Stimulated activated naive B cell treated with anti-CD40 and anti-IgM and Interleukin-4, amounts not matched to agents 10 μg/mL and 1 μg/mL and 100 μg/mL, for 72 hours (primary cell): ENCODE data around the gene GDF2.

ENCODE experiments used
- ATAC-seq, 2 donors: fragments of 150-1000 bp; cut with Tn5 transposase; replicated peaks; 2 replicates each; pipeline ENCODE4 v1.10.0; 2021; ENCODE audit warnings: moderate library complexity in 1 of 2
- DNase-seq: peaks from one replicate; pipeline ENCODE4 v3.0.0; 2021
- H3K27ac Mint-ChIP-seq: one replicate; pipeline ENCODE4 v1.8.0; 2022; ENCODE audit warnings: mild to moderate bottlenecking, mixed read lengths
- H3K27me3 Mint-ChIP-seq, 2 donors: one replicate each; pipeline ENCODE4 v1.8.0; 2022; ENCODE audit warnings: mixed read lengths in 2 of 2
- H3K36me3 Mint-ChIP-seq, 2 donors: one replicate each; pipeline ENCODE4 v1.8.0; 2022; ENCODE audit warnings: mixed read lengths in 2 of 2, mild to moderate bottlenecking in 1 of 2
- H3K4me1 Mint-ChIP-seq, 2 donors: one replicate each; pipeline ENCODE4 v1.8.0; 2022; ENCODE audit warnings: mixed read lengths in 2 of 2, mild to moderate bottlenecking in 1 of 2
- H3K4me3 Mint-ChIP-seq, 2 donors: one replicate each; pipeline ENCODE4 v1.8.0; 2022; ENCODE audit warnings: mild to moderate bottlenecking in 2 of 2, mixed read lengths in 2 of 2, moderate library complexity in 1 of 2
- H3K9me3 Mint-ChIP-seq, 2 donors: one replicate each; pipeline ENCODE4 v1.8.0; 2022; ENCODE audit warnings: mixed read lengths in 2 of 2, mild to moderate bottlenecking in 1 of 2

Gene GDF2

DNA sequence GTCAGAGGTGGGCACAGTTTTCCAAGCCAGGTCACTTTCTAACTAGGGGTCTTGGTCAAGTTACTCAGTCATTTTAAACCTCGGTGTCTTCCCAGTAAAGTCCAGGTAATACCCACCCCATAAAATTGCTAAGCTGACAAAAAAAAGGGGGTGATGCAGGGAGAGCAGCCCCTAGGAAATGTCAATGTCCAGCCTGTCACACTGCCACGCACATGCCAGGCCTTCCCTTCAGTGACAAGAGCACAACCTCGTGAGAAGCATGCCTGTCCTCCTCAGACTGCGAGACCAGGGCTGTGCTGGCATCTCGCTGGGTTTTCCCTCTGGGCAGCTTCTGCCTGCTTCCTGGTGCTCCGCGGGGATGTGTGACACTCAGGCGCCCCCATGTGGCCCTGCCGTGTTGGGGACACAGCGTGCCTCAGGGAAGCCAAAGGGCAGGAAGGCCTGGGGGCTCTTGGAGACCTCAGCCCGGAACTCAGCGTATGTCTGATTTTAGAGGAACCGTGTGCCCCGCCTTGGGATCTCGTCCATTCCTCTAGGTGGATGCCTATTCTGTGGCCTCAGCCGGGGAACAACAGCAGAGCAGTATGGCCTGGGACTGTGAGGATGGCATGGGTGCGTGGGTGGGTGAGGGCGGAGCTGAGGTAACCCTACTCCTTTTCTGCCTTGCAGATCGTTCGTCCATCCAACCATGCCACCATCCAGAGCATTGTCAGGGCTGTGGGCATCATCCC, 10.2 kb upstream of the GDF2 start:
- peak; percentile 72 for DNase-seq
- H3K36me3 Mint-ChIP-seq: no peaks in the 10 kb centered on the region
- peaks cover 0 to 2% of the 10 kb centered on the region in 2 donors for H3K4me1 Mint-ChIP-seq
- no peaks in the 10 kb centered on the region for H3K9me3 Mint-ChIP-seq
- peak; percentile 96 to 98 for ATAC-seq
- no peak overlapping the region for H3K4me3 Mint-ChIP-seq
- H3K27ac Mint-ChIP-seq: no peak overlapping the region
- peaks cover 9 to 22% of the 10 kb centered on the region in 2 donors for H3K27me3 Mint-ChIP-seq

DNA sequence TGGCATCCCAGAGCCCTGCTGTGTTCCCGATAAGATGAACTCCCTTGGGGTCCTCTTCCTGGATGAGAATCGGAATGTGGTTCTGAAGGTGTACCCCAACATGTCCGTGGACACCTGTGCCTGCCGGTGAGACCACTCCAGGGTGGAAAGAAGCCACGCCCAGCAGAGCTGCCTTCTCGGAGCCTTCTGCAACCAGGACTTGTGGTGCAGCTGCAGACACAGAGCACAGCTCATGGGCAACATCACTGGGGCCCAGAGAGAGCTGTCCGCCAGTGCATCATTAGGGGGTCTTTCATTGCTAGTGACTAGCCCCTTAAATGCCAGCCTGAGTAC, 9.6 kb upstream of the GDF2 start:
- Mint-ChIP-seq H3K36me3 (no peaks in the 10 kb centered on the region), H3K27ac (no peak overlapping the region), H3K27me3 (peaks cover 9 to 22% of the 10 kb centered on the region in 2 donors), H3K4me3 (no peak overlapping the region), H3K4me1 (peaks cover 0 to 2% of the 10 kb centered on the region in 2 donors), H3K9me3 (no peaks in the 10 kb centered on the region)
- DNase-seq: no peak
- no peak for ATAC-seq

- no peak overlapping the region for H3K4me3 Mint-ChIP-seq
- H3K27me3 Mint-ChIP-seq: peaks cover 5 to 14% of the 10 kb centered on the region in 2 donors
- H3K36me3 Mint-ChIP-seq: no peaks in the 10 kb centered on the region
- no peak overlapping the region for H3K27ac Mint-ChIP-seq
- DNase-seq (no peak), ATAC-seq (no peak)
- H3K9me3 Mint-ChIP-seq: peaks cover 0 to 3% of the 10 kb centered on the region in 2 donors
- H3K4me1 Mint-ChIP-seq: peaks cover 2 to 4% of the 10 kb centered on the region in 2 donors
Observed at GRCh38 chr10:47314416-47314970, 7.8 kb upstream of the GDF2 start.

DNA sequence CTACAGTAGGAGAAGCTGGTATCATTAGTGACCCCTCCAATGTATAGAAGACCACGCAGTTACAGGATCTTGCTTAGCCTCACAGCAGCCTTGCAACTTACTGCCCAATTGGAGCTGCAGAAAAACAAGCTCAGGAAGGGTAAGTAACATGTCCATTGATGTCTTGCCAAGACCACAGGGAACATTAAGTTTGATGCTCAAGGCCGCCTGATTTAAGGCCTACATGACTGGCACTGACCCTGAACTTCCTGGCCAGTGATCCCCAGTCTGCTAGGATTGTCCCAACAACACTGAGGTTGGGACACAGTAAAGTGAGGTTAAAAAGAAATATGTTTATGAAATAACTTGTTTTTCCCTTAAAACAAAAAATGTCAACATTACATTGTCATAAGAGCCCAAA, 6.8 kb upstream of the GDF2 start:
- Mint-ChIP-seq H3K4me3 (no peak overlapping the region), H3K4me1 (peaks cover 2 to 4% of the 10 kb centered on the region in 2 donors), H3K27ac (no peak overlapping the region), H3K27me3 (peaks cover 4 to 12% of the 10 kb centered on the region in 2 donors), H3K36me3 (no peaks in the 10 kb centered on the region), H3K9me3 (peaks cover 0 to 3% of the 10 kb centered on the region in 2 donors)
- ATAC-seq (no peak), DNase-seq (no peak)

- H3K27ac Mint-ChIP-seq: no peak overlapping the region
- H3K4me3 Mint-ChIP-seq: no peak overlapping the region
- no peak for ATAC-seq
- H3K27me3 Mint-ChIP-seq: peaks cover 4 to 9% of the 10 kb centered on the region in 2 donors
- peaks cover 0 to 3% of the 10 kb centered on the region in 2 donors for H3K9me3 Mint-ChIP-seq
- peaks cover 2 to 4% of the 10 kb centered on the region in 2 donors for H3K4me1 Mint-ChIP-seq
- H3K36me3 Mint-ChIP-seq: no peaks in the 10 kb centered on the region
- no peak for DNase-seq
Observed at GRCh38 chr10:47316131-47316530, 6.1 kb upstream of the GDF2 start.

GRCh38 chr10:47317251-47317650, 5.0 kb upstream of the GDF2 start:
- no peaks in the 10 kb centered on the region for H3K36me3 Mint-ChIP-seq

GRCh38 chr10:47318706-47319105, 3.5 kb upstream of the GDF2 start:
- Mint-ChIP-seq H3K9me3 (peaks cover 0 to 3% of the 10 kb centered on the region in 2 donors), H3K4me1 (peaks cover 0 to 4% of the 10 kb centered on the region in 2 donors), H3K27me3 (peaks cover 11 to 17% of the 10 kb centered on the region in 2 donors), H3K36me3 (no peaks in the 10 kb centered on the region), H3K27ac (no peak overlapping the region), H3K4me3 (no peak overlapping the region)
- DNase-seq (no peak), ATAC-seq (no peak)

More at GRCh38 chr10:47317251-47317650, 5.0 kb upstream of the GDF2 start:
- Mint-ChIP-seq H3K9me3 (peaks cover 0 to 3% of the 10 kb centered on the region in 2 donors), H3K27ac (no peak overlapping the region), H3K4me3 (no peak overlapping the region), H3K4me1 (peaks cover 0 to 4% of the 10 kb centered on the region in 2 donors), H3K27me3 (peaks cover 5 to 10% of the 10 kb centered on the region in 2 donors)
- ATAC-seq (no peak), DNase-seq (no peak)

GRCh38 chr10:47319784-47320183, 2.5 kb upstream of the GDF2 start:
- Mint-ChIP-seq H3K27me3 (peaks cover 11 to 18% of the 10 kb centered on the region in 2 donors), H3K9me3 (peaks cover 0 to 3% of the 10 kb centered on the region in 2 donors), H3K27ac (no peak overlapping the region), H3K36me3 (no peaks in the 10 kb centered on the region), H3K4me3 (no peak overlapping the region), H3K4me1 (peaks cover 0 to 4% of the 10 kb centered on the region in 2 donors)
- DNase-seq (no peak), ATAC-seq (no peak)

DNA sequence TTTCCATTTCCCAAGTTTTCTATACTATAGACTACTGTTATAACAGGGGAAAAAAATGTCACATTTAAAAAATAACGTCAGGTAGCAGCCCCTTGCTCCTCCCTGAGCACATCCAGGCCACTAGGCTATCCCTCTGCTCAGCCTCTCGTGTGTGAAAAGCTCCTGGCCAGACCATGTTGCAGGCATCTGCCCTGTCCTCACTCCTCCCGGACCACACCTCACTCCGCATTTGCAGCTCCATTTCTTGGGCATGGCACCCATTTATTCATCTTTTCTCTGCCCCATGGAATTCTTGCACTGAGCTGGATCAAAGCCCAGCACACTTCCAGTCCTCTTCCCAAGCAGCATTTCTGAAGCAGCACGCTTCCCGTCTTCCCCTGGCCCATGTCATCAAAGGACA, 1.4 kb upstream of the GDF2 start:
- H3K4me1 Mint-ChIP-seq: peaks cover 0 to 4% of the 10 kb centered on the region in 2 donors

DNA sequence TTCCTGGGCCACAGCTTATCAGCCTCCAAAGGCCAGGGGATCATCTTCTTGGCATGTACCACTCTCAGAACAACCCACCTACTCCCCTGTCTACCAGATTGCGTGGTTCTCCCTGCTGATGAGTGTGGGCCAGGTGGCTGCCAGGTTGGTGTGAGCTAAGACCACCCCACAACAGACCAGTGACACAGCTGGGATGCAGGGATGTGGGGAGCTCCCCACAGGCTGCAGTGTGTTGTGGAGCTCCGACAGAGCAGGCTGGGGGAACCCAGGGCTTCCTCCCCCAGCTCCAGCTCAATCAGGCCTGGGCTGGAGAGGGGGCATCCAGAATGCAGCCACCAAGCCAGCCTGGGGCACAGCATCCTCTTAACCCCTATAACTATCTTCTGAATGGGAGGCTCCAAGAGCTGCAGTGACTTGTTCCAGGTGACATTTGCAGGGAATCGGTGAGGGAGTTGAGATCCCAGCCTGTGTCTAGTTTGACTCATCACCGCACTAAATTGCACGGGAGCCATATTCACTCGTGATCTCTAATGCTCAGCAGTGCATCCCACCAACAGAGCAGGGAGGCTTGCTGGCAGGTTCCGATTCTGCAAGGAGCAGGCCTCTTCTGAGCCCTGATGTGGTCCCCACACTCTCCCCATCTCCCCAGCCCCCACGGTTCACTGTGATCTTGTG, 596 bp upstream of the GDF2 start:
- Mint-ChIP-seq H3K4me1 (peaks cover 0 to 4% of the 10 kb centered on the region in 2 donors), H3K4me3 (no peak overlapping the region), H3K27ac (no peak overlapping the region), H3K27me3 (peaks cover 11 to 22% of the 10 kb centered on the region in 2 donors), H3K36me3 (no peaks in the 10 kb centered on the region), H3K9me3 (peaks cover 0 to 3% of the 10 kb centered on the region in 2 donors)
- ATAC-seq (no peak), DNase-seq (no peak)

More for the DNA sequence above, 1.4 kb upstream of the GDF2 start:
- Mint-ChIP-seq H3K36me3 (no peaks in the 10 kb centered on the region), H3K27ac (no peak overlapping the region), H3K9me3 (peaks cover 0 to 3% of the 10 kb centered on the region in 2 donors), H3K4me3 (no peak overlapping the region), H3K27me3 (peaks cover 11 to 22% of the 10 kb centered on the region in 2 donors)
- no peak for DNase-seq
- ATAC-seq: no peak

DNA sequence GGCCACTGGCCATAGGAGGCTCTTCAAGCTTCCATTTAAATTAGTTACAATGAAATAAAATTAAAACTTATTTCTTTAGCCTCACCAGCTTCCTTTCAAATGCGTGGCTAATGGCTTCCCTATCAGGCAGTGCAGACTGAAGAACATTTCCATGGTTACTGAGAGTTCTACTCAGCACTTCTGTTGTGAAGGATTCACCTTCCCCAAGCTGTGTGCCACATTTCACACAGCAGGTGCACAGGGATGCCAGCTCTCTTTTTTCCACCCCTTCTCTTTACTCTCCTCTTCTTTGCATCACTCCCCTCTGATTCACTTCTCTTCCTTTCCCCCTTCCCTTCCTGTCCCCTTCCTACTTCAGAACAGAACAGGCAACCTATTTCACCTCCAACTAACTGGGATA, 833 bp downstream of the GDF2 start:
- H3K4me3 Mint-ChIP-seq: no peak overlapping the region
- ATAC-seq (no peak), DNase-seq (no peak)
- H3K27ac Mint-ChIP-seq: no peak overlapping the region
- no peaks in the 10 kb centered on the region for H3K36me3 Mint-ChIP-seq
- peaks cover 11 to 22% of the 10 kb centered on the region in 2 donors for H3K27me3 Mint-ChIP-seq
- peaks cover 2 to 6% of the 10 kb centered on the region in 2 donors for H3K9me3 Mint-ChIP-seq
- H3K4me1 Mint-ChIP-seq: peaks cover 2 to 4% of the 10 kb centered on the region in 2 donors

DNA sequence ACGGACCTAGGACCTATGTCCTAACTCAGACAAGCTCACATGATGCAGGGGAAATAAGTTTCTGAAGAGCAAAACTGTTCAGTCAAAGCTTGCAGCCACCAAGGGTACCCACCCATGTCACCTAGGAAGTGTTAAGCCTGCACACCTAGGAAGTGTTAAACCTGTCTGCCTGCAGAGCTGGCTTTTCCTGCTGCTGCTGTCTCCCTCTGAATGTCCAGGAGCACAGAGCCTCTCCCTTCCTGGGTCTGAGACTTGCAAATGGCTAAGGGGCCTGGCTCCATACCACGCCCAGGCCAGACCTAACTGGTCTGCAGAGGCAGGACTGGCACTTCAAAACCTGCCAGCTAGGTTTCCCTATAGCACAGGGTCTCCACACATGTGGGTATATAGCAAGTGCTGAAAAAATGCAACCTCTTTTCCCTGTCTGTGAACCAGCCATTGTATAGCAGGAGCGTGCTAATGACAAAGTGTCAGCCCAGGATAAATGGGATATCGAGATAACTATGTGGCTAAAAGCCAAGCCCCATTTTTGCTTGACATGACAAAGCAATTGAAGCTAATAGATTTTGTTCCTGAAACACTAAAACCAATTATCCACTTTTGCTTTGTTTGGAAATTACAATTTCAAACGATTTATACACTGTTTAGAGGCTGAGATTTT, 1.5 kb downstream of the GDF2 start:
- no peak for DNase-seq
- Mint-ChIP-seq H3K4me1 (peaks cover 2 to 5% of the 10 kb centered on the region in 2 donors), H3K4me3 (no peak overlapping the region), H3K27ac (no peak overlapping the region), H3K36me3 (no peaks in the 10 kb centered on the region), H3K27me3 (peaks cover 8 to 19% of the 10 kb centered on the region in 2 donors), H3K9me3 (peaks cover 9 to 12% of the 10 kb centered on the region in 2 donors)
- ATAC-seq: no peak

GRCh38 chr10:47325303-47326291, 3.3 kb downstream of the GDF2 start:
- H3K27ac Mint-ChIP-seq: no peak overlapping the region
- H3K4me3 Mint-ChIP-seq: no peak overlapping the region
- ATAC-seq: no peak

More at GRCh38 chr10:47325303-47326291, 3.3 kb downstream of the GDF2 start:
- H3K27me3 Mint-ChIP-seq: peaks cover 6 to 18% of the 10 kb centered on the region in 2 donors
- H3K36me3 Mint-ChIP-seq: no peaks in the 10 kb centered on the region
- H3K4me1 Mint-ChIP-seq: peaks cover 0 to 5% of the 10 kb centered on the region in 2 donors
- DNase-seq: no peak
- H3K9me3 Mint-ChIP-seq: peaks cover 12 to 15% of the 10 kb centered on the region in 2 donors
